Measurements from ENCODE around the gene CTNNA3.

- TF ChIP-seq, protein P1, sequence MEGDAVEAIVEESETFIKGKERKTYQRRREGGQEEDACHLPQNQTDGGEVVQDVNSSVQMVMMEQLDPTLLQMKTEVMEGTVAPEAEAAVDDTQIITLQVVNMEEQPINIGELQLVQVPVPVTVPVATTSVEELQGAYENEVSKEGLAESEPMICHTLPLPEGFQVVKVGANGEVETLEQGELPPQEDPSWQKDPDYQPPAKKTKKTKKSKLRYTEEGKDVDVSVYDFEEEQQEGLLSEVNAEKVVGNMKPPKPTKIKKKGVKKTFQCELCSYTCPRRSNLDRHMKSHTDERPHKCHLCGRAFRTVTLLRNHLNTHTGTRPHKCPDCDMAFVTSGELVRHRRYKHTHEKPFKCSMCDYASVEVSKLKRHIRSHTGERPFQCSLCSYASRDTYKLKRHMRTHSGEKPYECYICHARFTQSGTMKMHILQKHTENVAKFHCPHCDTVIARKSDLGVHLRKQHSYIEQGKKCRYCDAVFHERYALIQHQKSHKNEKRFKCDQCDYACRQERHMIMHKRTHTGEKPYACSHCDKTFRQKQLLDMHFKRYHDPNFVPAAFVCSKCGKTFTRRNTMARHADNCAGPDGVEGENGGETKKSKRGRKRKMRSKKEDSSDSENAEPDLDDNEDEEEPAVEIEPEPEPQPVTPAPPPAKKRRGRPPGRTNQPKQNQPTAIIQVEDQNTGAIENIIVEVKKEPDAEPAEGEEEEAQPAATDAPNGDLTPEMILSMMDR (conservative IDR thresholded peaks at IDR 0.05 in 1 of 2, IDR thresholded peaks at IDR 0.05 in 1 of 2; ENCODE audit: extremely low read depth in 1 of 2, insufficient read depth in 1 of 2, low read depth in 1 of 2, low read length in 2 of 2) = no peak
- no peak for TF ChIP-seq EZH2 (IDR thresholded peaks at IDR 0.05; ENCODE audit: borderline replicate concordance, low read length)
Measured at GRCh38 chr10:66842371-66842770, 853.6 kb downstream of the CTNNA3 start.

All from mammary epithelial cell (primary cell).